K562 (cell line): ENCODE measurements around the gene KRTCAP2. TPM values are rescaled to one million over a fixed set of nuclear protein-coding genes. Genes with fewer than 3 reads are reported as not detected.
A peak's percentile ranks its signal among the peaks of the same experiment; 100 is the strongest.

ENCODE experiments used
- ATF7 ChIP-seq: fragments of 450-650 bp; IDR thresholded peaks from 2 replicates; pipeline ENCODE4 v1.7.1; 2014; ENCODE audit warnings: mild to moderate bottlenecking, moderate library complexity
- GTF2E2 ChIP-seq: fragments of 200-800 bp; sonication (Bioruptor generic); IDR thresholded peaks from 2 replicates; pipeline ENCODE4 v1.6.1; 2016; ENCODE audit warnings: missing genetic modification characterization, missing compliant biosample characterization
- HDAC8 ChIP-seq: fragments of 450-650 bp; IDR thresholded peaks from 2 replicates; pipeline ENCODE4 v1.6.1; 2016; ENCODE audit warnings: mild to moderate bottlenecking, missing genetic modification characterization, moderate library complexity, missing compliant biosample characterization
- KLF1 ChIP-seq: fragments of 450-650 bp; IDR thresholded peaks from 2 replicates; pipeline ENCODE4 v1.6.1; 2016; ENCODE audit warnings: missing genetic modification characterization, missing compliant biosample characterization
- LEF1 ChIP-seq: fragments of 450-650 bp; IDR thresholded peaks from 2 replicates; pipeline ENCODE4 v1.6.1; 2016; ENCODE audit warnings: mild to moderate bottlenecking
- MYBL2 ChIP-seq, 2 experiments: fragments of 450-650 bp in 1 of 2; sonication (generic) in 1 of 2; formaldehyde crosslinking in 1 of 2; IDR thresholded peaks; 2 replicates each; pipeline versions ENCODE4 v1.6.1 to v1.8.1; 2017 to 2022; ENCODE audit warnings: borderline replicate concordance in 1 of 2, inconsistent platforms in 1 of 2, low read depth in 1 of 2, mild to moderate bottlenecking in 1 of 2, missing genetic modification reagents in 1 of 2, moderate library complexity in 1 of 2
- NFRKB ChIP-seq: fragments of 450-650 bp; IDR thresholded peaks from 2 replicates; pipeline ENCODE4 v1.6.1; 2016; ENCODE audit warnings: low read depth
- PCBP1 ChIP-seq: fragments of 200-400 bp; formaldehyde crosslinking; IDR thresholded peaks from 2 replicates; pipeline ENCODE4 v1.6.1; 2018; ENCODE audit warnings: mild to moderate bottlenecking, low read depth, low read length; ENCODE audit not compliant: poor library complexity, severe bottlenecking
- PML ChIP-seq: IDR thresholded peaks from 2 replicates; pipeline ENCODE4 v1.6.1; 2012; ENCODE audit warnings: low read length, inconsistent platforms
- POLR2G ChIP-seq: fragments of 200-400 bp; formaldehyde crosslinking; IDR thresholded peaks from 2 replicates; pipeline ENCODE4 v1.6.1; 2017; ENCODE audit warnings: low read depth, mild to moderate bottlenecking, antibody characterized with exemption, low read length, moderate library complexity
- RBBP5 ChIP-seq: fragments of 200-600 bp; sonication (generic); IDR thresholded peaks from 2 replicates; pipeline ENCODE4 v1.6.1; 2012; ENCODE audit warnings: borderline replicate concordance, mild to moderate bottlenecking, low read length, control low read depth, inconsistent platforms; ENCODE audit not compliant: insufficient read depth, poor library complexity, severe bottlenecking
- SMARCB1 ChIP-seq: IDR thresholded peaks from 2 replicates; pipeline ENCODE4 v1.6.1; 2011; ENCODE audit warnings: improper control_type of control experiment, low read depth; ENCODE audit not compliant: insufficient read length
- SMARCE1 ChIP-seq: fragments of 450-650 bp; IDR thresholded peaks from 2 replicates; pipeline ENCODE4 v1.7.1; 2016; ENCODE audit warnings: mild to moderate bottlenecking
- SP2 ChIP-seq: IDR thresholded peaks from 2 replicates; pipeline ENCODE4 v1.6.1; 2011; ENCODE audit warnings: mild to moderate bottlenecking, low read depth, low read length, moderate library complexity; ENCODE audit not compliant: poor library complexity, severe bottlenecking; ENCODE audit errors: extremely low read depth
- ZBTB17 ChIP-seq: fragments of 450-650 bp; formaldehyde crosslinking; IDR thresholded peaks from 2 replicates; pipeline ENCODE4 v1.4.0; 2020; ENCODE audit warnings: mild to moderate bottlenecking
- ZEB2 ChIP-seq: fragments of 450-650 bp; IDR thresholded peaks from 2 replicates; pipeline ENCODE4 v1.6.1; 2016
- ZNF133 ChIP-seq: fragments of 250-450 bp; sonication (Bioruptor Pico); IDR thresholded peaks from 2 replicates; pipeline ENCODE4 v1.4.0; 2020; ENCODE audit warnings: mild to moderate bottlenecking
- ZNF24 ChIP-seq: fragments of 450-650 bp; IDR thresholded peaks from 2 replicates; pipeline ENCODE4 v1.6.1; 2016
- ZNF436 ChIP-seq: fragments of 250-450, 450-650 bp; sonication (Bioruptor Pico); formaldehyde crosslinking; IDR thresholded peaks from 2 replicates; pipeline ENCODE4 v1.7.0; 2020; ENCODE audit warnings: mild to moderate bottlenecking
- ZNF778 ChIP-seq: fragments of 450-650 bp; formaldehyde crosslinking; IDR thresholded peaks from 2 replicates; pipeline ENCODE4 v1.4.0; 2020; ENCODE audit warnings: mild to moderate bottlenecking, moderate library complexity
- polyA plus RNA-seq, 8 experiments: library from polyadenylated mRNA; depleted of rRNA in 4 of 8; stranded (reverse) in 5 of 8; unstranded in 3 of 8; fragments of >200 nt; fragmentation: Nextera tagmentation in 2 of 8; fragmentation: Illumina TruSeq in 1 of 8; extraction: Ambion mirVana in 2 of 8; extraction: Trizol in 1 of 8; gene quantifications; 2 replicates each; pipeline versions ENCODE4 v1.2.1 to v1.2.3, GENCODE V29; 2011 to 2014; ENCODE audit warnings: inconsistent platforms in 1 of 8, missing spikeins in 1 of 8
- total RNA-seq, 7 experiments: library from RNA; depleted of rRNA in 6 of 7; stranded (reverse); fragments of >200 nt in 6 of 7; fragmentation: Illumina TruSeq in 2 of 7; extraction: Trizol in 2 of 7; gene quantifications; 2 replicates each; pipeline versions ENCODE4 v1.2.1 to v1.2.3, GENCODE V29; 2011 to 2021; ENCODE audit warnings: low replicate concordance in 1 of 7
- TF ChIP-seq, protein P1 (sequence below): fragments of 450-650 bp; IDR thresholded peaks from 2 replicates; pipeline ENCODE4 v1.6.1; 2017; ENCODE audit warnings: antibody characterized with exemption, mild to moderate bottlenecking
- TF ChIP-seq, protein P2 (sequence below): fragments of 450-650 bp; formaldehyde crosslinking; IDR thresholded peaks from 2 replicates; pipeline ENCODE4 v1.4.0; 2020; ENCODE audit warnings: mild to moderate bottlenecking
- TF ChIP-seq, protein P3 (sequence below): fragments of 250-450 bp; sonication (Bioruptor Pico); IDR thresholded peaks from 2 replicates; pipeline ENCODE4 v1.4.0; 2020; ENCODE audit warnings: mild to moderate bottlenecking

KRTCAP2 gene
- total and polyA plus RNA-seq, 9 of the 15 experiments (the other 6 are each of a cell fraction or from before 2014, with no cell fraction given), result 126 to 436 (median 244) TPM

DNA sequence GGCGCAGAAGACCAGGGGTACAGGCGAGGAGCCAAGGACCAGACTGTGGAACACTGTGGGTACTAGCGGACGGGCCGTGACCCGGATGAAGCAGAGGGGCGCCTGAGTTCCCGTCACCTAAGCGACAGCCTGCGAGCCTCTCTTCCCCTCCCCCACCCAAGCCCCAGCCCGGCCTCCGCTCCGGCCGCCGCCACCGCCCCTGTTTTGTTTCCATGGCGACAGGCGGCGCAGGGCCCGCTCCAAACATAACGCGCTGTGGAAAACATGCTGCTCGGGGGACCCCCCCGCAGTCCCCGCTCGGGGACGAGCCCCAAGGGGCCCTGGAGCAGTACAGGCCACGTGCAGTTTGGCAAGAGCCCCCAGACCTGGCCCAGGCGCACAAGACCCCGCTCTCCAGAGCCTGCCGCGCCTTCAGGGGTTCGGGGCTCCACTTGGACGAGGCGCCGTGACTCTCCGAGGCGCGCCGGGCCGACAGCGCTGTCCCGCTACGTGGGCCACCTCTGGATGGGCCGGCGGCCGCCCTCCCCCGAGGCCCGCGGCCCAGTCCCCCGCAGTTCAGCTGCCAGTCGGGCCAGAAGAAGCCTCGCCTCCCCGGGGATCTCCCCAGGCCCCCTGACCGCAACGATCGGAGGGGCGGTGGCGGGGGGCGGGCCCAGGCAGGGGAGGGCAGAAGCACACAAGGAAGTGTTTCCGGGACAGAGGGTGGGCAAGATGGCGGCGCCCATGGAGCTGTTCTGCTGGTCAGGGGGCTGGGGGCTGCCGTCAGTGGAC is 35.6 kb upstream of the KRTCAP2 start, which contains the start of gene MTX1 (continued):
- TF ChIP-seq SP2, result no peak
- TF ChIP-seq, protein P1, sequence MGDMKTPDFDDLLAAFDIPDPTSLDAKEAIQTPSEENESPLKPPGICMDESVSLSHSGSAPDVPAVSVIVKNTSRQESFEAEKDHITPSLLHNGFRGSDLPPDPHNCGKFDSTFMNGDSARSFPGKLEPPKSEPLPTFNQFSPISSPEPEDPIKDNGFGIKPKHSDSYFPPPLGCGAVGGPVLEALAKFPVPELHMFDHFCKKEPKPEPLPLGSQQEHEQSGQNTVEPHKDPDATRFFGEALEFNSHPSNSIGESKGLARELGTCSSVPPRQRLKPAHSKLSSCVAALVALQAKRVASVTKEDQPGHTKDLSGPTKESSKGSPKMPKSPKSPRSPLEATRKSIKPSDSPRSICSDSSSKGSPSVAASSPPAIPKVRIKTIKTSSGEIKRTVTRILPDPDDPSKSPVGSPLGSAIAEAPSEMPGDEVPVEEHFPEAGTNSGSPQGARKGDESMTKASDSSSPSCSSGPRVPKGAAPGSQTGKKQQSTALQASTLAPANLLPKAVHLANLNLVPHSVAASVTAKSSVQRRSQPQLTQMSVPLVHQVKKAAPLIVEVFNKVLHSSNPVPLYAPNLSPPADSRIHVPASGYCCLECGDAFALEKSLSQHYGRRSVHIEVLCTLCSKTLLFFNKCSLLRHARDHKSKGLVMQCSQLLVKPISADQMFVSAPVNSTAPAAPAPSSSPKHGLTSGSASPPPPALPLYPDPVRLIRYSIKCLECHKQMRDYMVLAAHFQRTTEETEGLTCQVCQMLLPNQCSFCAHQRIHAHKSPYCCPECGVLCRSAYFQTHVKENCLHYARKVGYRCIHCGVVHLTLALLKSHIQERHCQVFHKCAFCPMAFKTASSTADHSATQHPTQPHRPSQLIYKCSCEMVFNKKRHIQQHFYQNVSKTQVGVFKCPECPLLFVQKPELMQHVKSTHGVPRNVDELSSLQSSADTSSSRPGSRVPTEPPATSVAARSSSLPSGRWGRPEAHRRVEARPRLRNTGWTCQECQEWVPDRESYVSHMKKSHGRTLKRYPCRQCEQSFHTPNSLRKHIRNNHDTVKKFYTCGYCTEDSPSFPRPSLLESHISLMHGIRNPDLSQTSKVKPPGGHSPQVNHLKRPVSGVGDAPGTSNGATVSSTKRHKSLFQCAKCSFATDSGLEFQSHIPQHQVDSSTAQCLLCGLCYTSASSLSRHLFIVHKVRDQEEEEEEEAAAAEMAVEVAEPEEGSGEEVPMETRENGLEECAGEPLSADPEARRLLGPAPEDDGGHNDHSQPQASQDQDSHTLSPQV, result 0 out of 2 replicates have a peak, but pooled peaks have one; percentile 33
- no peak for TF ChIP-seq MYBL2 (IDR thresholded peaks at IDR 0.05; ENCODE audit: low read depth)
- no peak for TF ChIP-seq MYBL2 (CRISPR knock-in tag; IDR thresholded peaks at IDR 0.05; ENCODE audit: borderline replicate concordance)
- TF ChIP-seq ATF7, result peak; percentile 63
- 0 out of 2 replicates have a peak, but pooled peaks have one; percentile 75 for TF ChIP-seq NFRKB
- no peak for TF ChIP-seq ZNF133 (CRISPR knock-in tag)
- peak; percentile 91 for TF ChIP-seq GTF2E2 (tag)
- TF ChIP-seq, protein P2, sequence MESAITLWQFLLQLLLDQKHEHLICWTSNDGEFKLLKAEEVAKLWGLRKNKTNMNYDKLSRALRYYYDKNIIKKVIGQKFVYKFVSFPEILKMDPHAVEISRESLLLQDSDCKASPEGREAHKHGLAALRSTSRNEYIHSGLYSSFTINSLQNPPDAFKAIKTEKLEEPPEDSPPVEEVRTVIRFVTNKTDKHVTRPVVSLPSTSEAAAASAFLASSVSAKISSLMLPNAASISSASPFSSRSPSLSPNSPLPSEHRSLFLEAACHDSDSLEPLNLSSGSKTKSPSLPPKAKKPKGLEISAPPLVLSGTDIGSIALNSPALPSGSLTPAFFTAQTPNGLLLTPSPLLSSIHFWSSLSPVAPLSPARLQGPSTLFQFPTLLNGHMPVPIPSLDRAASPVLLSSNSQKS (CRISPR knock-in tag), result no peak
- TF ChIP-seq PML, result peak; percentile 45; the same call in 1 of the 2 replicates
- TF ChIP-seq ZEB2, result no peak
- peak; percentile 65 for TF ChIP-seq PCBP1
- peak; percentile 79 for TF ChIP-seq LEF1
- TF ChIP-seq SMARCB1, result no peak
- TF ChIP-seq ZBTB17 (CRISPR knock-in tag), result peak; percentile 38; the same call in 1 of the 2 replicates
- TF ChIP-seq, protein P3, sequence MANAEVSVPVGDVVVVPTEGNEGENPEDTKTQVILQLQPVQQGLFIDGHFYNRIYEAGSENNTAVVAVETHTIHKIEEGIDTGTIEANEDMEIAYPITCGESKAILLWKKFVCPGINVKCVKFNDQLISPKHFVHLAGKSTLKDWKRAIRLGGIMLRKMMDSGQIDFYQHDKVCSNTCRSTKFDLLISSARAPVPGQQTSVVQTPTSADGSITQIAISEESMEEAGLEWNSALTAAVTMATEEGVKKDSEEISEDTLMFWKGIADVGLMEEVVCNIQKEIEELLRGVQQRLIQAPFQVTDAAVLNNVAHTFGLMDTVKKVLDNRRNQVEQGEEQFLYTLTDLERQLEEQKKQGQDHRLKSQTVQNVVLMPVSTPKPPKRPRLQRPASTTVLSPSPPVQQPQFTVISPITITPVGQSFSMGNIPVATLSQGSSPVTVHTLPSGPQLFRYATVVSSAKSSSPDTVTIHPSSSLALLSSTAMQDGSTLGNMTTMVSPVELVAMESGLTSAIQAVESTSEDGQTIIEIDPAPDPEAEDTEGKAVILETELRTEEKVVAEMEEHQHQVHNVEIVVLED (CRISPR knock-in tag), result no peak
- TF ChIP-seq POLR2G, result peak; percentile 91
- TF ChIP-seq SMARCE1, result 0 out of 2 replicates have a peak, but pooled peaks have one; percentile 37
- TF ChIP-seq ZNF24, result no peak
- no peak for TF ChIP-seq ZNF436 (CRISPR knock-in tag)
- TF ChIP-seq RBBP5, result peak; percentile 31
- TF ChIP-seq KLF1 (tag), result peak; percentile 97
- TF ChIP-seq HDAC8 (tag), result no peak
- no peak for TF ChIP-seq ZNF778 (CRISPR knock-in tag)
